Right lobe of liver (tissue), 4 donors: ENCODE results near the gene UPP2.

ENCODE experiments used
- CTCF ChIP-seq, 4 donors: fragments of 200-600 bp in 3 of 4; fragments of 450-650 bp in 1 of 4; IDR thresholded peaks; one replicate each; pipeline versions ENCODE4 v1.5.1 to v1.8.0; 2016 to 2022; ENCODE audit warnings: antibody characterized with exemption in 4 of 4, mild to moderate bottlenecking in 2 of 4
- POLR2A ChIP-seq: fragments of 450-650 bp; IDR thresholded peaks from one replicate; pipeline ENCODE4 v1.6.1; 2017; ENCODE audit warnings: antibody characterized with exemption, mild to moderate bottlenecking
- donor health status: DM: no; HTN: no; CAD: no.
- donor health status: DM: no; HTN: no; CAD: no.
- donor health status: DM: no; HTN: yes; CAD: no.

DNA sequence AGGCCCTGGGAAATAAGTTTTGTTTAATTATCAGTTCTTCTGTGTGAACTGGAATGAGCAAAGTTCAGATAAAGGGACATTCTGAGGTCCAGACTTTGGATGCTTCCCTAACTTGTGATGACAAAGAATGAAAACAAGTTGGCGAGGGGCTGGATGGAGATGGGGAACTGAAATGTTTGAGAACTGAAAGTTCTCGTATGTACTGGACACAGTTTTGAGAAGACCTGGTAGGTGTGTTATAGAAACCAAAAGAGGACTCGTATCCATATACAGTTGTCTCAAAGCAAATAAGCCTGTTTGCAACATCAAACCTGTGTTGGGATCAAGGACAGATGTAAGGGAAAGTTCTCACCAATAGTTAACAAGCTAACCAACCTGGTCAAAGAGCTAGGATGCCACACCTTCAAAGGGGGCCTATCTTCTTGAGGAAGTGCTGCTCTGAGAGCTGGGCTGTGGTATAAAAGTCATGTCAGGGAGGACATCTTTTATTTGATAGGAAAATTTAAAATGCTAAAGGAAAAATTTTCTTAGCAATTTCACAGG is at the start of gene UPP2:
- TF ChIP-seq CTCF (IDR thresholded peaks at IDR 0.05) (no peak), POLR2A (no peak)
